ENCODE results near the gene KRTAP9-7. TPM values are rescaled to one million over a fixed set of nuclear protein-coding genes. Genes with fewer than 3 reads are reported as not detected.
"Not testable (repeated sequence)": the region's sequence is repeated elsewhere in the genome, so short reads cannot be mapped to it uniquely, and the experiment has no call there.

KRTAP9-7 gene
- total RNA-seq, 5 donors from 2014 or later (not counting 1 experiment from before 2014, with no cell fraction given), result not detected

GRCh38 chr17:41237116-41237515, 38.4 kb upstream of the KRTAP9-7 start:
- H3K27me3 Mint-ChIP-seq, result peaks cover 30% of the 10 kb centered on the region in 2 donors
- H3K27ac ChIP-seq (ENCODE audit: low read length); H3K4me3 ChIP-seq (ENCODE audit: control insufficient read depth in 1 of 2, extremely low read depth in 1 of 2, low read length in 1 of 2); CTCF ChIA-PET; DNase-seq; H3K4me3 Mint-ChIP-seq; H3K27me3 ChIP-seq (replicated peaks in 1 of 2; ENCODE audit: control insufficient read depth in 2 of 2, extremely low read depth in 1 of 2, insufficient read depth in 2 of 2, low read length in 1 of 2); H3K9me3 ChIP-seq; H3K36me3 ChIP-seq (ENCODE audit: control insufficient read depth in 2 of 2, extremely low read depth in 1 of 2, insufficient read depth in 1 of 2, low read length in 1 of 2); ATAC-seq (replicated peaks in 1 of 4); H3K27ac Mint-ChIP-seq; H3K9me3 Mint-ChIP-seq; H3K36me3 Mint-ChIP-seq; H3K4me1 ChIP-seq (ENCODE audit: control insufficient read depth in 1 of 2, extremely low read depth in 1 of 2, insufficient read depth in 2 of 2, low read length in 2 of 2); POLR2A ChIA-PET: not testable (repeated sequence)
- H3K4me1 Mint-ChIP-seq, result peaks cover 0 to 17% (median 0%) of the 10 kb centered on the region in 3 donors
- 68% methylated on average over 2 of the region's 4 CpGs for WGBS (ENCODE audit: insufficient coverage)

GRCh38 chr17:41237949-41238437, 37.5 kb upstream of the KRTAP9-7 start, which contains the start of gene KRTAP9-8:
Gene KRTAP9-8 (plus strand): TSS chr17:41237999. CDS start chr17:41238052, 53 bp downstream.
- CTCF ChIA-PET; H3K36me3 ChIP-seq (ENCODE audit: control insufficient read depth in 2 of 2, extremely low read depth in 1 of 2, insufficient read depth in 1 of 2, low read length in 1 of 2); ATAC-seq (replicated peaks in 1 of 4); H3K4me3 Mint-ChIP-seq; H3K9me3 ChIP-seq; H3K27ac Mint-ChIP-seq; H3K27ac ChIP-seq (ENCODE audit: low read length); DNase-seq; H3K36me3 Mint-ChIP-seq; H3K27me3 ChIP-seq (replicated peaks in 1 of 2; ENCODE audit: control insufficient read depth in 2 of 2, extremely low read depth in 1 of 2, insufficient read depth in 2 of 2, low read length in 1 of 2); H3K4me3 ChIP-seq (ENCODE audit: control insufficient read depth in 1 of 2, extremely low read depth in 1 of 2, low read length in 1 of 2); POLR2A ChIA-PET; H3K9me3 Mint-ChIP-seq; H3K4me1 ChIP-seq (ENCODE audit: control insufficient read depth in 1 of 2, extremely low read depth in 1 of 2, insufficient read depth in 2 of 2, low read length in 2 of 2): not testable (repeated sequence)
- Mint-ChIP-seq H3K4me1 (peaks cover 0 to 15% (median 0%) of the 10 kb centered on the region in 3 donors), H3K27me3 (peaks cover 27 to 28% of the 10 kb centered on the region in 2 donors)
- 70% methylated on average over 2 of the region's 3 CpGs for WGBS (ENCODE audit: insufficient coverage)

GRCh38 chr17:41246995-41247787, 28.3 kb upstream of the KRTAP9-7 start:
- H3K4me3 Mint-ChIP-seq; H3K9me3 Mint-ChIP-seq; H3K27ac Mint-ChIP-seq; H3K9me3 ChIP-seq; H3K36me3 Mint-ChIP-seq; H3K27me3 Mint-ChIP-seq; DNase-seq; H3K36me3 ChIP-seq (ENCODE audit: control insufficient read depth in 2 of 2, extremely low read depth in 1 of 2, insufficient read depth in 1 of 2, low read length in 1 of 2); H3K4me3 ChIP-seq (ENCODE audit: control insufficient read depth in 1 of 2, extremely low read depth in 1 of 2, low read length in 1 of 2); ATAC-seq (replicated peaks in 1 of 4); H3K4me1 ChIP-seq (ENCODE audit: control insufficient read depth in 1 of 2, extremely low read depth in 1 of 2, insufficient read depth in 2 of 2, low read length in 2 of 2); H3K27me3 ChIP-seq (replicated peaks in 1 of 2; ENCODE audit: control insufficient read depth in 2 of 2, extremely low read depth in 1 of 2, insufficient read depth in 2 of 2, low read length in 1 of 2); H3K27ac ChIP-seq (ENCODE audit: low read length); POLR2A ChIA-PET: not testable (repeated sequence)
- CTCF ChIA-PET, result interaction anchor here in 1 of 2 donors (0.6 kb wide), 1 partner anchor 75 kb away, joined by 5 read pairs; no protein-coding TSS in a partner anchor
- H3K4me1 Mint-ChIP-seq, result peaks cover 0 to 12% (median 0%) of the 10 kb centered on the region in 3 donors
- WGBS (ENCODE audit: insufficient coverage), result 95% methylated on average over 1 of the region's 2 CpGs

- H3K36me3 Mint-ChIP-seq; H3K9me3 Mint-ChIP-seq; POLR2A ChIA-PET; H3K36me3 ChIP-seq (ENCODE audit: control insufficient read depth in 2 of 2, extremely low read depth in 1 of 2, insufficient read depth in 1 of 2, low read length in 1 of 2); H3K4me3 Mint-ChIP-seq; H3K27me3 ChIP-seq (replicated peaks in 1 of 2; ENCODE audit: control insufficient read depth in 2 of 2, extremely low read depth in 1 of 2, insufficient read depth in 2 of 2, low read length in 1 of 2); H3K4me1 ChIP-seq (ENCODE audit: control insufficient read depth in 1 of 2, extremely low read depth in 1 of 2, insufficient read depth in 2 of 2, low read length in 2 of 2); H3K27ac ChIP-seq (ENCODE audit: low read length); H3K9me3 ChIP-seq; H3K4me3 ChIP-seq (ENCODE audit: control insufficient read depth in 1 of 2, extremely low read depth in 1 of 2, low read length in 1 of 2); ATAC-seq (replicated peaks in 1 of 4); DNase-seq; H3K27ac Mint-ChIP-seq; CTCF ChIA-PET: not testable (repeated sequence)
- 57% methylated on average over 1 of the region's 2 CpGs for WGBS (ENCODE audit: insufficient coverage)
- H3K4me1 Mint-ChIP-seq, result peaks cover 0 to 12% (median 0%) of the 10 kb centered on the region in 3 donors
- H3K27me3 Mint-ChIP-seq, result peaks cover 8 to 10% of the 10 kb centered on the region in 2 donors
Observed at GRCh38 chr17:41249637-41250240, 25.8 kb upstream of the KRTAP9-7 start, which contains the start of gene KRTAP9-4. Gene KRTAP9-4 (plus strand): TSS chr17:41249687. CDS start chr17:41249721, 34 bp downstream.

GRCh38 chr17:41251261-41251660, 24.2 kb upstream of the KRTAP9-7 start:
- no peak overlapping the region for H3K4me3 Mint-ChIP-seq
- no peaks in the 10 kb centered on the region for H3K9me3 Mint-ChIP-seq
- peaks cover 13 to 16% of the 10 kb centered on the region in 2 donors for H3K27me3 Mint-ChIP-seq
- H3K4me1 Mint-ChIP-seq, result peaks cover 0 to 12% (median 0%) of the 10 kb centered on the region in 3 donors
- ChIA-PET CTCF (no interaction called here), POLR2A (no interaction called here)
- no peaks in the 10 kb centered on the region for H3K36me3 Mint-ChIP-seq
- no CpG with 5 or more reads among the region's 1 CpG for WGBS (ENCODE audit: insufficient coverage)
- no peak for DNase-seq
- no peak overlapping the region for H3K27ac Mint-ChIP-seq
- H3K36me3 ChIP-seq (ENCODE audit: control insufficient read depth in 2 of 2, extremely low read depth in 1 of 2, insufficient read depth in 1 of 2, low read length in 1 of 2), result no peaks in the 10 kb centered on the region
- no peak overlapping the region for H3K4me3 ChIP-seq (ENCODE audit: control insufficient read depth in 1 of 2, extremely low read depth in 1 of 2, low read length in 1 of 2)
- H3K27me3 ChIP-seq (replicated peaks in 1 of 2; ENCODE audit: control insufficient read depth in 2 of 2, extremely low read depth in 1 of 2, insufficient read depth in 2 of 2, low read length in 1 of 2), result peaks cover 0 to 8% of the 10 kb centered on the region in 2 experiments
- H3K27ac ChIP-seq (ENCODE audit: low read length), result no peak overlapping the region
- no peaks in the 10 kb centered on the region for H3K4me1 ChIP-seq (ENCODE audit: control insufficient read depth in 1 of 2, extremely low read depth in 1 of 2, insufficient read depth in 2 of 2, low read length in 2 of 2)
- H3K9me3 ChIP-seq, result no peaks in the 10 kb centered on the region
- ATAC-seq (replicated peaks in 1 of 4), result no peak

- Mint-ChIP-seq H3K4me3 (no peak overlapping the region), H3K36me3 (no peaks in the 10 kb centered on the region), H3K4me1 (peaks cover 0 to 6% (median under 1%) of the 10 kb centered on the region in 3 donors), H3K9me3 (no peaks in the 10 kb centered on the region), H3K27me3 (peaks cover 30 to 34% of the 10 kb centered on the region in 2 donors), H3K27ac (no peak overlapping the region)
- no peak overlapping the region for H3K4me3 ChIP-seq (ENCODE audit: control insufficient read depth in 1 of 2, extremely low read depth in 1 of 2, low read length in 1 of 2)
- CTCF ChIA-PET, result no interaction called here
- no peak for DNase-seq
- H3K27me3 ChIP-seq (replicated peaks in 1 of 2; ENCODE audit: control insufficient read depth in 2 of 2, extremely low read depth in 1 of 2, insufficient read depth in 2 of 2, low read length in 1 of 2), result peaks cover 0 to 6% of the 10 kb centered on the region in 2 experiments
- no peak overlapping the region for H3K27ac ChIP-seq (ENCODE audit: low read length)
- POLR2A ChIA-PET, result no interaction called here
- H3K36me3 ChIP-seq (ENCODE audit: control insufficient read depth in 2 of 2, extremely low read depth in 1 of 2, insufficient read depth in 1 of 2, low read length in 1 of 2), result no peaks in the 10 kb centered on the region
- H3K9me3 ChIP-seq, result no peaks in the 10 kb centered on the region
- no peak for ATAC-seq (replicated peaks in 1 of 4)
- WGBS (ENCODE audit: insufficient coverage), result no CpG with 5 or more reads among the region's 1 CpG
- H3K4me1 ChIP-seq (ENCODE audit: control insufficient read depth in 1 of 2, extremely low read depth in 1 of 2, insufficient read depth in 2 of 2, low read length in 2 of 2), result no peaks in the 10 kb centered on the region
Observed at GRCh38 chr17:41254861-41255260, 20.6 kb upstream of the KRTAP9-7 start.
